ENCODE results near the gene SRGAP3. TPM values are rescaled to one million over a fixed set of nuclear protein-coding genes. Genes with fewer than 3 reads are reported as not detected.

The SRGAP3 gene
- total and polyA plus RNA-seq, 2 donors (not counting 1 experiment from before 2014, with no cell fraction given), result 0.92 to 12.4 TPM

- no peak overlapping the region for H3K4me3 ChIP-seq (replicated peaks in 1 of 4; ENCODE audit: control extremely low read depth in 1 of 4, insufficient read depth in 1 of 4, low read depth in 3 of 4, low read length in 4 of 4)
- DNase-seq (ENCODE audit: low read depth in 2 of 2), result no peak
- no peaks in the 10 kb centered on the region for H3K9me3 ChIP-seq (ENCODE audit: control insufficient read depth, insufficient read depth, low read depth, low read length)
Measured at GRCh38 chr3:9061634-9062033, 187.8 kb downstream of the SRGAP3 start.

GRCh38 chr3:9059489-9060400 is 189.7 kb downstream of the SRGAP3 start:
- H3K4me3 ChIP-seq (replicated peaks in 1 of 4; ENCODE audit: control extremely low read depth in 1 of 4, insufficient read depth in 1 of 4, low read depth in 3 of 4, low read length in 4 of 4), result no peak overlapping the region
- no peak overlapping the region for H3K9ac ChIP-seq (ENCODE audit: insufficient read depth, low read length)
- H3K4me1 ChIP-seq (ENCODE audit: control insufficient read depth, extremely low read depth, insufficient read depth, low read length), result no peaks in the 10 kb centered on the region
- no peak for TF ChIP-seq CTCF (conservative IDR thresholded peaks at IDR 0.05 in 1 of 2, IDR thresholded peaks at IDR 0.05 in 1 of 2; ENCODE audit: low read depth in 1 of 2, low read length in 2 of 2)
- no peak for TF ChIP-seq EZH2 (IDR thresholded peaks at IDR 0.05; ENCODE audit: low read length, missing control alignments)
- no peak overlapping the region for H3K4me2 ChIP-seq (ENCODE audit: extremely low read depth, insufficient read depth, low read length)
- DNase-seq (ENCODE audit: low read depth in 2 of 2), result no peak
- H3K27me3 ChIP-seq (ENCODE audit: control insufficient read depth, insufficient read depth, low read length), result no peaks in the 10 kb centered on the region
- H2AFZ ChIP-seq (ENCODE audit: low read length), result no peak overlapping the region
- H3K27ac ChIP-seq (ENCODE audit: insufficient read depth, low read length), result no peak overlapping the region
- no peaks in the 10 kb centered on the region for H3K79me2 ChIP-seq (ENCODE audit: control insufficient read depth, insufficient read depth, low read length)
- no peaks in the 10 kb centered on the region for H3K36me3 ChIP-seq (ENCODE audit: control insufficient read depth, insufficient read depth, low read length)
- H4K20me1 ChIP-seq (ENCODE audit: control insufficient read depth, extremely low read depth, insufficient read depth, low read length), result no peaks in the 10 kb centered on the region
- H3K9me3 ChIP-seq (ENCODE audit: control insufficient read depth, insufficient read depth, low read depth, low read length), result no peaks in the 10 kb centered on the region

More at GRCh38 chr3:9061634-9062033, 187.8 kb downstream of the SRGAP3 start:
- Histone ChIP-seq H3K4me1 (ENCODE audit: control insufficient read depth, extremely low read depth, insufficient read depth, low read length) (no peaks in the 10 kb centered on the region), H3K4me2 (ENCODE audit: extremely low read depth, insufficient read depth, low read length) (no peak overlapping the region), H3K9ac (ENCODE audit: insufficient read depth, low read length) (no peak overlapping the region), H2AFZ (ENCODE audit: low read length) (no peak overlapping the region), H3K79me2 (ENCODE audit: control insufficient read depth, insufficient read depth, low read length) (no peaks in the 10 kb centered on the region), H4K20me1 (ENCODE audit: control insufficient read depth, extremely low read depth, insufficient read depth, low read length) (no peaks in the 10 kb centered on the region), H3K27ac (ENCODE audit: insufficient read depth, low read length) (no peak overlapping the region), H3K36me3 (ENCODE audit: control insufficient read depth, insufficient read depth, low read length) (no peaks in the 10 kb centered on the region), H3K27me3 (ENCODE audit: control insufficient read depth, insufficient read depth, low read length) (no peaks in the 10 kb centered on the region)
- no peak for TF ChIP-seq EZH2 (IDR thresholded peaks at IDR 0.05; ENCODE audit: low read length, missing control alignments)
- TF ChIP-seq CTCF (conservative IDR thresholded peaks at IDR 0.05 in 1 of 2, IDR thresholded peaks at IDR 0.05 in 1 of 2; ENCODE audit: low read depth in 1 of 2, low read length in 2 of 2), result no peak

- no peak overlapping the region for H3K27ac ChIP-seq (ENCODE audit: insufficient read depth, low read length)
- no peaks in the 10 kb centered on the region for H3K4me1 ChIP-seq (ENCODE audit: control insufficient read depth, extremely low read depth, insufficient read depth, low read length)
- no peaks in the 10 kb centered on the region for H3K9me3 ChIP-seq (ENCODE audit: control insufficient read depth, insufficient read depth, low read depth, low read length)
- H3K27me3 ChIP-seq (ENCODE audit: control insufficient read depth, insufficient read depth, low read length), result no peaks in the 10 kb centered on the region
- H3K36me3 ChIP-seq (ENCODE audit: control insufficient read depth, insufficient read depth, low read length), result no peaks in the 10 kb centered on the region
- H3K4me3 ChIP-seq (replicated peaks in 1 of 4; ENCODE audit: control extremely low read depth in 1 of 4, insufficient read depth in 1 of 4, low read depth in 3 of 4, low read length in 4 of 4), result no peak overlapping the region
- no peaks in the 10 kb centered on the region for H4K20me1 ChIP-seq (ENCODE audit: control insufficient read depth, extremely low read depth, insufficient read depth, low read length)
- H2AFZ ChIP-seq (ENCODE audit: low read length), result no peak overlapping the region
- TF ChIP-seq CTCF (conservative IDR thresholded peaks at IDR 0.05 in 1 of 2, IDR thresholded peaks at IDR 0.05 in 1 of 2; ENCODE audit: low read depth in 1 of 2, low read length in 2 of 2) (no peak), EZH2 (IDR thresholded peaks at IDR 0.05; ENCODE audit: low read length, missing control alignments) (no peak)
- DNase-seq (ENCODE audit: low read depth in 2 of 2), result no peak
- H3K4me2 ChIP-seq (ENCODE audit: extremely low read depth, insufficient read depth, low read length), result no peak overlapping the region
- H3K9ac ChIP-seq (ENCODE audit: insufficient read depth, low read length), result no peak overlapping the region
- no peaks in the 10 kb centered on the region for H3K79me2 ChIP-seq (ENCODE audit: control insufficient read depth, insufficient read depth, low read length)
Measured at GRCh38 chr3:9056581-9056980, 192.9 kb downstream of the SRGAP3 start.
